Stimulated activated CD8-positive, alpha-beta memory T cell treated with anti-CD3 and anti-CD28 coated beads, Interleukin-4, amount 100 ng/mL, for 4 hours (primary cell): ENCODE results near the gene PDCL3.
A peak's percentile ranks its signal among the peaks of the same experiment; 100 is the strongest.

ENCODE experiments used
- DNase-seq, 2 donors: peaks; one replicate each; pipeline ENCODE4 v3.0.0-alpha.2; 2020; ENCODE audit warnings: low read depth in 2 of 2, low spot score in 1 of 2

PDCL3 gene

GRCh38 chr2:100560216-100560830 is 2.5 kb upstream of the PDCL3 start:
- no peak for DNase-seq

GRCh38 chr2:100561191-100561590 is 1.6 kb upstream of the PDCL3 start:
- DNase-seq: no peak

GRCh38 chr2:100563407-100564247 is 834 bp downstream of the PDCL3 start:
- no peak for DNase-seq

- no peak for DNase-seq
Measured at GRCh38 chr2:100568989-100569388, 6.2 kb downstream of the PDCL3 start.

GRCh38 chr2:100571668-100572067 is 8.9 kb downstream of the PDCL3 start:
- DNase-seq: no peak

GRCh38 chr2:100577777-100578176 is 15.0 kb downstream of the PDCL3 start:
- no peak for DNase-seq

- peak in 1 of 2 donors; percentile 20 for DNase-seq
Measured at GRCh38 chr2:100580367-100581276, 17.8 kb downstream of the PDCL3 start.

- DNase-seq: no peak
Measured at GRCh38 chr2:100581277-100581612, 18.5 kb downstream of the PDCL3 start.

GRCh38 chr2:100584816-100585215 is 22.0 kb downstream of the PDCL3 start:
- no peak for DNase-seq

GRCh38 chr2:100588071-100588786 is 25.4 kb downstream of the PDCL3 start:
- DNase-seq: no peak

GRCh38 chr2:100589527-100589926 is 26.7 kb downstream of the PDCL3 start:
- DNase-seq: no peak

- no peak for DNase-seq
Measured at GRCh38 chr2:100592226-100592625, 29.4 kb downstream of the PDCL3 start.

GRCh38 chr2:100596465-100596864 is 33.7 kb downstream of the PDCL3 start:
- no peak for DNase-seq

- DNase-seq: no peak
Measured at GRCh38 chr2:100599566-100599965, 36.8 kb downstream of the PDCL3 start.

GRCh38 chr2:100601661-100602060 is 38.9 kb downstream of the PDCL3 start:
- no peak for DNase-seq

- DNase-seq: no peak
Measured at GRCh38 chr2:100603414-100603813, 40.6 kb downstream of the PDCL3 start.

- no peak for DNase-seq
Measured at GRCh38 chr2:100603948-100604633, 41.3 kb downstream of the PDCL3 start.

- DNase-seq: no peak
Measured at GRCh38 chr2:100606332-100606725, 43.5 kb downstream of the PDCL3 start.

GRCh38 chr2:100606726-100607343 is 44.0 kb downstream of the PDCL3 start:
- DNase-seq: no peak

- DNase-seq: peak; percentile 44 to 46
Measured at GRCh38 chr2:100610381-100610831, 47.6 kb downstream of the PDCL3 start.
